H1 (cell line): ENCODE measurements around the gene ZNF618. TPM values are rescaled to one million over a fixed set of nuclear protein-coding genes. Genes with fewer than 3 reads are reported as not detected.

Experiments
- CTCF ChIA-PET: fragments of 300-600 bp; sonication (Branson Sonifier 250); formaldehyde crosslinking; loops from one replicate; lab custom pipeline; 2021; ENCODE audit not compliant: partially characterized antibody; lab: Charles Lee
- POLR2A ChIA-PET: fragments of 300-600 bp; sonication (Branson Sonifier 250); formaldehyde crosslinking; loops from one replicate; lab custom pipeline; 2021; ENCODE audit warnings: inconsistent platforms; ENCODE audit not compliant: partially characterized antibody; lab: Charles Lee
- DNase-seq, 2 experiments: peaks; one replicate each; pipeline versions ENCODE4 v3.0.0 to v3.0.0-alpha.2; 2010 to 2022; ENCODE audit warnings: low spot score in 2 of 2, low read depth in 1 of 2, mixed read lengths in 1 of 2
- FAIRE-seq: peaks from 2 replicates; lab custom pipeline; 2011; peaks lifted over from hg19 to GRCh38; lab: Jason Lieb, UNC
- H2AFZ ChIP-seq: 2 replicates; pipeline ENCODE4 v1.8.1; 2012; ENCODE audit warnings: low read length, inconsistent platforms
- H2AK5ac ChIP-seq: 2 replicates; pipeline ENCODE4 v1.6.1; 2013; ENCODE audit warnings: low read depth, low read length
- H2BK120ac ChIP-seq: replicated peaks from 2 replicates; pipeline ENCODE3; 2013; ENCODE audit warnings: low read depth, low read length, inconsistent platforms
- H2BK12ac ChIP-seq: 2 replicates; pipeline ENCODE4 v1.6.1; 2013; ENCODE audit warnings: low read depth, low read length
- H2BK15ac ChIP-seq: 2 replicates; pipeline ENCODE4 v1.6.1; 2013; ENCODE audit warnings: low read length
- H2BK20ac ChIP-seq: 2 replicates; pipeline ENCODE4 v1.6.1; 2013; ENCODE audit warnings: low read length
- H2BK5ac ChIP-seq: 2 replicates; pipeline ENCODE4 v1.6.1; 2013; ENCODE audit warnings: low read depth, low read length
- H3K14ac ChIP-seq: 2 replicates; pipeline ENCODE4 v1.6.1; 2013; ENCODE audit warnings: inconsistent platforms; ENCODE audit not compliant: insufficient read length
- H3K18ac ChIP-seq: 2 replicates; pipeline ENCODE4 v1.6.1; 2013; ENCODE audit warnings: low read length; ENCODE audit errors: extremely low read depth
- H3K23ac ChIP-seq: 2 replicates; pipeline ENCODE4 v1.6.1; 2013; ENCODE audit warnings: inconsistent platforms; ENCODE audit not compliant: insufficient read length
- H3K23me2 ChIP-seq: 2 replicates; pipeline ENCODE4 v1.6.1; 2013; ENCODE audit warnings: low read depth, low read length
- H3K27ac ChIP-seq: 2 replicates; pipeline ENCODE4 v1.6.1; 2011; ENCODE audit warnings: low read depth, low read length, inconsistent platforms
- H3K27me3 ChIP-seq, 4 experiments: replicated peaks in 1 of 4; 1 replicate in 1 of 4; 2 replicates in 3 of 4; pipeline versions ENCODE4 v1.6.1 to v1.8.1; 2011 to 2013; ENCODE audit warnings: low read length in 3 of 4, mild to moderate bottlenecking in 3 of 4, inconsistent platforms in 2 of 4, mixed read lengths in 2 of 4, moderate library complexity in 1 of 4; ENCODE audit not compliant: control insufficient read depth in 3 of 4, insufficient read depth in 3 of 4; ENCODE audit errors: extremely low read depth in 1 of 4
- H3K36me3 ChIP-seq, 4 experiments: 2 replicates each; pipeline versions ENCODE4 v1.6.1 to v1.8.1; 2011 to 2013; ENCODE audit warnings: mild to moderate bottlenecking in 4 of 4, low read length in 3 of 4, moderate library complexity in 2 of 4, control low read depth in 1 of 4, inconsistent platforms in 1 of 4; ENCODE audit not compliant: insufficient read depth in 4 of 4, control insufficient read depth in 2 of 4
- H3K4ac ChIP-seq: replicated peaks from 2 replicates; pipeline ENCODE3; 2013; ENCODE audit warnings: low read length, low read depth, mixed read lengths, inconsistent platforms; ENCODE audit not compliant: insufficient read length
- H3K4me1 ChIP-seq, 4 experiments: replicated peaks in 1 of 4; 1 replicate in 1 of 4; 2 replicates in 3 of 4; pipeline versions ENCODE4 v1.6.1 to v1.8.1; 2011 to 2013; ENCODE audit warnings: low read length in 3 of 4, inconsistent platforms in 2 of 4, mixed read lengths in 1 of 4; ENCODE audit not compliant: insufficient read depth in 4 of 4, control insufficient read depth in 3 of 4
- H3K4me2 ChIP-seq, 2 experiments: 2 replicates each; pipeline versions ENCODE4 v1.6.1 to v1.8.1; 2011 to 2013; ENCODE audit warnings: low read depth in 2 of 2, low read length in 2 of 2, control low read depth in 1 of 2, inconsistent platforms in 1 of 2, mild to moderate bottlenecking in 1 of 2; ENCODE audit not compliant: insufficient read depth in 1 of 2
- H3K4me3 ChIP-seq, 4 experiments: fragments of 200-600, 300-600 bp in 1 of 4; sonication (generic), shearing (Covaris generic), sonication (Bioruptor Twin) in 1 of 4; 2 replicates each; pipeline versions ENCODE4 v1.5.1 to v1.8.1; 2011 to 2016; ENCODE audit warnings: low read length in 4 of 4, low read depth in 3 of 4, control low read depth in 2 of 4, inconsistent platforms in 2 of 4, mild to moderate bottlenecking in 2 of 4, mixed read lengths in 1 of 4, moderate library complexity in 1 of 4; ENCODE audit not compliant: insufficient read depth in 2 of 4; ENCODE audit errors: extremely low read depth in 1 of 4
- H3K56ac ChIP-seq: replicated peaks from 2 replicates; pipeline ENCODE3; 2013; ENCODE audit warnings: low read depth, mild to moderate bottlenecking, mixed read lengths, low read length, inconsistent platforms; ENCODE audit not compliant: insufficient read length
- H3K79me1 ChIP-seq: 2 replicates; pipeline ENCODE4 v1.6.1; 2013; ENCODE audit warnings: low read depth, low read length, control low read depth
- H3K79me2 ChIP-seq, 2 experiments: 2 replicates each; pipeline versions ENCODE4 v1.6.1 to v1.8.1; 2012 to 2013; ENCODE audit warnings: low read length in 2 of 2, mild to moderate bottlenecking in 2 of 2, inconsistent platforms in 1 of 2; ENCODE audit not compliant: insufficient read depth in 2 of 2, control insufficient read depth in 1 of 2
- H3K9ac ChIP-seq, 4 experiments: replicated peaks in 1 of 4; 1 replicate in 1 of 4; 2 replicates in 3 of 4; pipeline versions ENCODE4 v1.6.1 to v1.8.1; 2011 to 2013; ENCODE audit warnings: low read depth in 3 of 4, low read length in 3 of 4, control low read depth in 2 of 4, mild to moderate bottlenecking in 2 of 4, moderate library complexity in 2 of 4, inconsistent platforms in 1 of 4; ENCODE audit errors: extremely low read depth in 1 of 4
- H3K9me3 ChIP-seq, 2 experiments: 2 replicates each; pipeline versions ENCODE4 v1.6.1 to v1.8.1; 2012 to 2013; ENCODE audit warnings: mild to moderate bottlenecking in 2 of 2, moderate library complexity in 2 of 2, control low read depth in 1 of 2, inconsistent platforms in 1 of 2, low read depth in 1 of 2, low read length in 1 of 2, mixed read lengths in 1 of 2; ENCODE audit not compliant: insufficient read depth in 2 of 2
- H4K20me1 ChIP-seq, 2 experiments: replicated peaks in 1 of 2; 2 replicates each; pipeline versions ENCODE3 to v1.8.1; 2011 to 2013; ENCODE audit warnings: inconsistent platforms in 2 of 2, low read length in 2 of 2, mild to moderate bottlenecking in 1 of 2; ENCODE audit not compliant: insufficient read depth in 2 of 2, control insufficient read depth in 1 of 2
- H4K5ac ChIP-seq: 2 replicates; pipeline ENCODE4 v1.6.1; 2013; ENCODE audit warnings: low read length, low read depth, mixed read lengths, inconsistent platforms; ENCODE audit not compliant: insufficient read length
- H4K8ac ChIP-seq: 2 replicates; pipeline ENCODE4 v1.8.0; 2013; ENCODE audit warnings: mild to moderate bottlenecking, moderate library complexity, low read length, inconsistent platforms; ENCODE audit not compliant: insufficient read depth; ENCODE audit errors: extremely low read depth
- H4K91ac ChIP-seq: replicated peaks from 2 replicates; pipeline ENCODE3; 2013; ENCODE audit warnings: low read length, mixed read lengths, inconsistent platforms; ENCODE audit not compliant: insufficient read length
- NANOG ChIP-seq: IDR thresholded peaks from 2 replicates; pipeline ENCODE4 v1.6.1; 2011; ENCODE audit warnings: low read length, low read depth, mild to moderate bottlenecking, inconsistent platforms; ENCODE audit not compliant: insufficient read depth, poor library complexity, severe bottlenecking
- RFX5 ChIP-seq: IDR thresholded peaks from 2 replicates; pipeline ENCODE4 v1.6.1; 2011; ENCODE audit warnings: low read depth, low read length, improper control_type of control experiment, borderline replicate concordance
- SP2 ChIP-seq: IDR thresholded peaks from 2 replicates; pipeline ENCODE4 v1.6.1; 2012; ENCODE audit warnings: mild to moderate bottlenecking, low read length, inconsistent platforms
- SP4 ChIP-seq: IDR thresholded peaks from 2 replicates; pipeline ENCODE4 v1.6.1; 2012; ENCODE audit warnings: low read length, inconsistent platforms
- WGBS, 2 experiments: shearing (Covaris generic) in 1 of 2; methylation state at CpG; one replicate each; pipeline versions ENCODE4 v1.1.6 to v1.1.7; 2013 to 2015; ENCODE audit warnings: low lambda C conversion rate in 2 of 2, mixed read lengths in 2 of 2, inconsistent platforms in 1 of 2, low coverage in 1 of 2, missing lambda C conversion rate in 1 of 2; ENCODE audit not compliant: insufficient replicate concordance in 2 of 2, insufficient coverage in 1 of 2, insufficient read length in 1 of 2; ENCODE audit errors: extremely low coverage in 1 of 2, missing lambda C conversion rate in 1 of 2; 5-methylcytosine and 5-hydroxymethylcytosine counted together
- polyA plus RNA-seq, 7 experiments: library from polyadenylated mRNA; depleted of rRNA in 3 of 7; stranded (reverse) in 5 of 7; unstranded in 2 of 7; fragments of >200 nt in 5 of 7; fragments of 200-250 nt in 2 of 7; gene quantifications; 1 replicate in 5 of 7; 2 replicates in 1 of 7; 4 replicates in 1 of 7; pipeline versions ENCODE4 v1.2.1 to v1.2.3, GENCODE V29; 2011 to 2013; ENCODE audit warnings: missing spikeins in 2 of 7, mixed read lengths in 2 of 7
- total RNA-seq: library from RNA; stranded (reverse); fragmentation: NEBNext Ultra II Directional; extraction: Animal tissue kit (Norgen Biotek cat#: 25700); gene quantifications from 2 replicates; pipeline ENCODE4 v1.2.1, GENCODE V29; 2021

ZNF618 gene
- total and polyA plus RNA-seq, 2 of the 8 experiments (the other 6 are each of a cell fraction or from before 2014, with no cell fraction given) = 9.6 to 28.5 TPM

DNA sequence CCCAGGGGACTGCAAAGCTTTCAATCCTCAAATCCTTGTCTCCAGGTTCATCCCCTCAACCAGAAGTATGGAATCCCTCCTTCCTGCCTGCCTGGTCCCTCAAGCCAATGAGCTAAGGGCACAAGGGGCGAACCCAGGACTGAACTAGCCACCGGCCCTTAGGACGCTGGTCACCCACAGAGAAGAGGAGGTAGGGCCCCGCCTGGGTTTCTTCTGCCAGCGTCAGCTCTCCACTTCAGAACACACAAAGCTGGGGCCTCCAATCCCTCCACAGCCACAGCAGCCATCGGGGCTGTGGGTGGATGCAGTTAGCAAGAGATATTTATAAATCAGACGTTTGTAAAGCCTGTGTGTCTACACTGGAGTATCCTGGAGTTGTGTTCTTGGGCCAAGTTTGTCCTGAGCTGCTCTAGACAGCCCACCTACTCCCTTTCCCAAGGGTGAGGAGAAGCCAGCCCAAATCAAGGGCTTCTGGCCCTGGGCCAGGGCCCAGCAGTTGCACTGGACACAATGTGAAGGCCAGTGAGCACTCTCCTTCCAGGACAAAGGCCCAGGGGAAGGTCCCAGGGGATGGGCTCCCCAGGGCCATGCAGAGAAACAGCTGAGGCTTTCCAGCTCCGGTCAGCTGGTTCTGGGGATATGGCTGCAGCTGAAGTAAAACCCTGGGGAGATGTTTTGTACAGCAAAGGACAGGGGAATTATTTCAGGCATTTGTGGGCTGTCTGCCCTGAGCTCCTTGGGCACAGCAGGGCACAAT, 183.1 kb downstream of the ZNF618 start:
- Histone ChIP-seq H3K36me3 (no peaks in the 10 kb centered on the region), H3K23me2 (no peaks in the 10 kb centered on the region), H2AFZ (no peak overlapping the region), H3K79me2 (no peaks in the 10 kb centered on the region), H2BK5ac (no peak overlapping the region), H2BK12ac (no peak overlapping the region), H2AK5ac (no peak overlapping the region), H3K4me2 (no peak overlapping the region), H3K4me3 (no peak overlapping the region), H3K4ac (no peak overlapping the region), H4K5ac (no peak overlapping the region), H3K9ac (no peak overlapping the region), H3K18ac (no peak overlapping the region), H4K91ac (no peak overlapping the region), H3K79me1 (no peaks in the 10 kb centered on the region), H3K56ac (no peak overlapping the region), H3K27me3 (no peaks in the 10 kb centered on the region), H3K14ac (no peak overlapping the region), H2BK120ac (no peak overlapping the region), H2BK15ac (no peak overlapping the region), H3K23ac (no peak overlapping the region), H4K8ac (no peak overlapping the region), H3K4me1 (no peaks in the 10 kb centered on the region), H4K20me1 (no peaks in the 10 kb centered on the region), H3K27ac (no peak overlapping the region), H2BK20ac (no peak overlapping the region), H3K9me3 (no peaks in the 10 kb centered on the region)
- TF ChIP-seq SP2 (no peak), RFX5 (no peak), SP4 (no peak), NANOG (no peak)
- 89% methylated on average over 8 of the region's 8 CpGs; no CpG with 5 or more reads in 1 of the 2 experiments for WGBS, 2 experiments
- ChIA-PET CTCF (interaction anchor here (0.7 to 2.5 kb wide), 8 partner anchors 8 to 322 kb away, joined by 3 to 9 read pairs (median 4); partner anchors contain the start of gene AMBP), POLR2A (interaction anchor here (1.0 kb wide), 1 partner anchor 15 kb away, joined by 3 read pairs; no protein-coding TSS in a partner anchor)
- DNase-seq (no peak), FAIRE-seq (no peak)
